DMS 273 treated with DMSO at 0.1 percent for 48 hours (cell line): ENCODE results near the gene TRIM64C.
"Not testable (repeated sequence)": the region's sequence is repeated elsewhere in the genome, so short reads cannot be mapped to it uniquely, and the experiment has no call there.

Experiments used
- DNase-seq: peaks from one replicate; lab custom pipeline; 2025; lab: John Stamatoyannopoulos, UW

Gene TRIM64C, protein sequence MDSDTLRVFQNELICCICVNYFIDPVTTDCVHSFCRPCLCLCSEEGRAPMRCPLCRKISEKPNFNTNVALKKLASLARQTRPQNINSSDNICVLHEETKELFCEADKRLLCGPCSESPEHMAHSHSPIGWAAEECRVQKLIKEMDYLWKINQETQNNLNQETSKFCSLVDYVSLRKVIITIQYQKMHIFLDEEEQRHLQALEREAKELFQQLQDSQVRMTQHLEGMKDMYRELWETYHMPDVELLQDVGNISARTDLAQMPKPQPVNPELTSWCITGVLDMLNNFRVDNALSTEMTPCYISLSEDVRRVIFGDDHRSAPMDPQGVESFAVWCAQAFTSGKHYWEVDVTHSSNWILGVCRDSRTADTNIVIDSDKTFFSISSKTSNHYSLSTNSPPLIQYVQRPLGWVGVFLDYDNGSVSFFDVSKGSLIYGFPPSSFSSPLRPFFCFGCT

GRCh38 chr11:49059012-49059411 lies at the start of gene TRIM64C:
TRIM64C (minus strand) TSS chr11:49059112; CDS start chr11:49059112, 0 bp downstream.
- DNase-seq, result not testable (repeated sequence)

DNA sequence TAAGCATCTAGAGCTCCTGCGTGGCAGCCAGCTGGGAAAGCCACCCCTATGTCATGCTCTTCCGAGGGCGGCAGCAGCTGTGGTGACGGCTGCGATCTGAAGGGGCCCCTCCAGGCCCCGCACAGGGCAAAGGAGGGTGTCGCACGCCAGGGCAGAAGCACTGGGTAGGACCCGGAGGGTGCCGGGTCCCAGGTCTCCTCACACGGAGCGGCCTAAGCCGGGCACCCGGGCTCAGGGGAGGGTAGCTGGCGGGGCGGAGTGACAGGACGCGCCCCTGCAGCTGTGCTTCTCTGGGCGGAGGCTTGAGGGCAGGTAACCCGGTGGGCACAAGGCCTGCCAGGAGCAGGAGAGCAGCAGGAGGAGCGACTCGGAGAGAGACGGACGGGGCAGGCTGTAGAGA lies 43.4 kb upstream of the TRIM64C start:
- DNase-seq, result not testable (repeated sequence)

GRCh38 chr11:49069897-49070296 lies 11.0 kb upstream of the TRIM64C start:
- not testable (repeated sequence) for DNase-seq

- not testable (repeated sequence) for DNase-seq
Observed at GRCh38 chr11:49049821-49050220, 9.1 kb downstream of the TRIM64C start.

GRCh38 chr11:49048229-49048628 lies 10.7 kb downstream of the TRIM64C start:
- not testable (repeated sequence) for DNase-seq

DNA sequence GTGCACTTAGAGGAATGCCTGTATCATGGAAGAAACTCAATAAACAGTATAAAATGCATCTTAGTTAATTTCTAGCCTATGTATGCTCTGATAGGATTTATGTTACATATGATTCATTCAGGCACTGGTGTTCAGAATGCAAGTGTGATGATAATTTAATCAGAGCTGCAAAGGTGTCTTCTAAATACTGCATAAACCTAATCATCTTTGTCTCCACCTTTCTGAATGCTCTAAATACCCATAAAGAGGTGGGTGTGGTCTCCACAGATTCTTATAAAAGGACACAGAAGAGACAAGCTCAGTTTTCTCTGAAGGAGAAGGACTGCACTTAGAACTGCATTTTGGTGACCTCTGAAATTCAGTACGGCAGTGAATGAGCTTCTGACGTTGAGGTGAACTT lies 30.4 kb downstream of the TRIM64C start, which contains the start of gene TRIM49B:
Gene TRIM49B (plus strand): TSS at position 301 of the 400 bp plus-strand sequence. CDS start 2,777 bp downstream, outside the sequence.
- not testable (repeated sequence) for DNase-seq
